GM21381 (cell line): ENCODE results near the gene HINFP.
"Not testable (repeated sequence)": the region's sequence is repeated elsewhere in the genome, so short reads cannot be mapped to it uniquely, and the experiment has no call there.

ENCODE experiments used
- ATAC-seq: cut with Tn5 transposase; IDR thresholded peaks from one replicate; pipeline ENCODE4 v1.9.1; 2021; ENCODE audit warnings: mild to moderate bottlenecking, moderate library complexity; ENCODE audit not compliant: unreplicated experiment

The HINFP gene

GRCh38 chr11:119099711-119100110, 21.7 kb upstream of the HINFP start:
- no peak for ATAC-seq

GRCh38 chr11:119100246-119100970, 21.0 kb upstream of the HINFP start:
- no peak for ATAC-seq

GRCh38 chr11:119100994-119101758, 20.2 kb upstream of the HINFP start:
- ATAC-seq, result peak; percentile 18

- ATAC-seq, result peak; percentile 76
Measured at GRCh38 chr11:119101759-119102423, 19.5 kb upstream of the HINFP start, which contains the start of gene DPAGT1. DPAGT1 (minus strand) TSS chr11:119101853; CDS start chr11:119101655, 198 bp downstream.

- not testable (repeated sequence) for ATAC-seq
Measured at GRCh38 chr11:119103161-119103664, 18.2 kb upstream of the HINFP start.

- no peak for ATAC-seq
Measured at GRCh38 chr11:119103793-119104192, 17.6 kb upstream of the HINFP start.

GRCh38 chr11:119106564-119107537, 14.5 kb upstream of the HINFP start, which contains the start of gene C2CD2L:
C2CD2L (plus strand) TSS chr11:119107344; CDS start chr11:119107742, 398 bp downstream.
- ATAC-seq, result peak; percentile 74

GRCh38 chr11:119107538-119108145, 13.7 kb upstream of the HINFP start:
- ATAC-seq, result peak; percentile 13

- no peak for ATAC-seq
Measured at GRCh38 chr11:119108146-119108856, 13.1 kb upstream of the HINFP start.

GRCh38 chr11:119108857-119109221, 12.5 kb upstream of the HINFP start:
- no peak for ATAC-seq

GRCh38 chr11:119109843-119110242, 11.5 kb upstream of the HINFP start:
- ATAC-seq, result no peak

GRCh38 chr11:119110439-119110838, 10.9 kb upstream of the HINFP start:
- no peak for ATAC-seq

- no peak for ATAC-seq
Measured at GRCh38 chr11:119111361-119111925, 9.9 kb upstream of the HINFP start.

GRCh38 chr11:119112314-119113020, 8.9 kb upstream of the HINFP start:
- ATAC-seq, result no peak

GRCh38 chr11:119113716-119114115, 7.7 kb upstream of the HINFP start:
- ATAC-seq, result no peak

- ATAC-seq, result no peak
Measured at GRCh38 chr11:119114351-119114750, 7.0 kb upstream of the HINFP start.

- no peak for ATAC-seq
Measured at GRCh38 chr11:119115484-119116234, 5.7 kb upstream of the HINFP start.

GRCh38 chr11:119116235-119116594, 5.2 kb upstream of the HINFP start:
- no peak for ATAC-seq
